Activated naive CD4-positive, alpha-beta T cell treated with Interleukin-2 at 50 U/mL for 16 hours (primary cell): ENCODE results near the gene RGS19.
A peak's percentile ranks its signal among the peaks of the same experiment; 100 is the strongest.

Experiments
- DNase-seq: peaks from one replicate; pipeline ENCODE4 v3.0.0-alpha.2; 2020

The RGS19 gene

GRCh38 chr20:64076061-64076997 lies 3.0 kb downstream of the RGS19 start:
- no peak for DNase-seq

GRCh38 chr20:64075556-64075955 lies 3.8 kb downstream of the RGS19 start:
- DNase-seq = no peak

- DNase-seq = no peak
These were observed 4.4 kb downstream of the RGS19 start for GRCh38 chr20:64074963-64075362.

- no peak for DNase-seq
These were observed 5.0 kb downstream of the RGS19 start for GRCh38 chr20:64074184-64074789.

- no peak for DNase-seq
These were observed 5.7 kb downstream of the RGS19 start for GRCh38 chr20:64073476-64074183.

- no peak for DNase-seq
These were observed 6.7 kb downstream of the RGS19 start for GRCh38 chr20:64072498-64073063.

GRCh38 chr20:64071341-64072332 lies 7.7 kb downstream of the RGS19 start:
- no peak for DNase-seq

- no peak for DNase-seq
These were observed 8.9 kb downstream of the RGS19 start for GRCh38 chr20:64070244-64070993.

- DNase-seq = peak; percentile 29
These were observed 9.6 kb downstream of the RGS19 start for GRCh38 chr20:64069614-64070243.

GRCh38 chr20:64069209-64069613 lies 10.1 kb downstream of the RGS19 start:
- DNase-seq = no peak

GRCh38 chr20:64068386-64069208 lies 10.7 kb downstream of the RGS19 start:
- no peak for DNase-seq

GRCh38 chr20:64067733-64068307 lies 11.5 kb downstream of the RGS19 start:
- DNase-seq = no peak

GRCh38 chr20:64067005-64067632 lies 12.2 kb downstream of the RGS19 start:
- DNase-seq = no peak

- peak; percentile 48 for DNase-seq
These were observed 13.4 kb downstream of the RGS19 start for GRCh38 chr20:64065974-64066343.

- DNase-seq = no peak
These were observed 14.0 kb downstream of the RGS19 start for GRCh38 chr20:64065062-64065973.

GRCh38 chr20:64064145-64064698 lies 15.1 kb downstream of the RGS19 start:
- DNase-seq = no peak

GRCh38 chr20:64063389-64064144 lies 15.8 kb downstream of the RGS19 start:
- DNase-seq = peak; percentile 50
